Keratinocyte (primary cell): Measurements from ENCODE around the gene AGER. TPM values are rescaled to one million over a fixed set of nuclear protein-coding genes. Genes with fewer than 3 reads are reported as not detected.

Experiments
- DNase-seq: peaks from one replicate; pipeline ENCODE4 v3.0.0-alpha.2; 2011; ENCODE audit warnings: low read depth, missing footprints, low spot score
- FAIRE-seq: peaks from 2 replicates; lab custom pipeline; 2011; peaks lifted over from hg19 to GRCh38; lab: Jason Lieb, UNC
- H2AFZ ChIP-seq: 2 replicates; pipeline ENCODE4 v1.6.0; 2012; ENCODE audit warnings: low read length, control low read depth, inconsistent platforms; ENCODE audit not compliant: control insufficient read depth
- H3K27ac ChIP-seq: 2 replicates; pipeline ENCODE4 v1.5.1; 2011; ENCODE audit warnings: low read length; ENCODE audit not compliant: control insufficient read depth, insufficient read depth
- H3K27me3 ChIP-seq: 3 replicates; pipeline ENCODE4 v1.6.0; 2011; ENCODE audit warnings: low read length; ENCODE audit not compliant: control insufficient read depth, insufficient read depth; ENCODE audit errors: extremely low read depth
- H3K36me3 ChIP-seq, 2 experiments: 2 replicates in 1 of 2; 3 replicates in 1 of 2; pipeline ENCODE4 v1.5.1; 2011; ENCODE audit warnings: low read length in 2 of 2, mild to moderate bottlenecking in 1 of 2; ENCODE audit not compliant: control insufficient read depth in 2 of 2, insufficient read depth in 2 of 2; ENCODE audit errors: extremely low read depth in 1 of 2
- H3K4me1 ChIP-seq: 3 replicates; pipeline ENCODE4 v1.5.1; 2011; ENCODE audit warnings: low read length; ENCODE audit not compliant: control insufficient read depth, insufficient read depth; ENCODE audit errors: extremely low read depth
- H3K4me2 ChIP-seq: 3 replicates; pipeline ENCODE4 v1.6.0; 2011; ENCODE audit warnings: low read depth, low read length; ENCODE audit not compliant: control insufficient read depth, insufficient read depth; ENCODE audit errors: extremely low read depth
- H3K4me3 ChIP-seq, 3 experiments: fragments of 200-600 bp in 1 of 3; sonication (generic) in 1 of 3; 2 replicates in 2 of 3; 3 replicates in 1 of 3; pipeline ENCODE4 v1.5.1; 2011 to 2016; ENCODE audit warnings: low read length in 3 of 3, mild to moderate bottlenecking in 3 of 3, control low read depth in 2 of 3, inconsistent platforms in 1 of 3, low read depth in 1 of 3, mixed read lengths in 1 of 3, mixed run types in 1 of 3, moderate library complexity in 1 of 3; ENCODE audit not compliant: control insufficient read depth in 2 of 3, insufficient read depth in 2 of 3; ENCODE audit errors: extremely low read depth in 1 of 3
- H3K79me2 ChIP-seq: 2 replicates; pipeline ENCODE4 v1.6.0; 2012; ENCODE audit warnings: low read length; ENCODE audit not compliant: control insufficient read depth, insufficient read depth
- H3K9ac ChIP-seq: 3 replicates; pipeline ENCODE4 v1.6.0; 2011; ENCODE audit warnings: low read length; ENCODE audit not compliant: control insufficient read depth, insufficient read depth; ENCODE audit errors: extremely low read depth
- H3K9me1 ChIP-seq: 3 replicates; pipeline ENCODE4 v1.6.0; 2011; ENCODE audit warnings: low read length; ENCODE audit not compliant: control insufficient read depth, insufficient read depth; ENCODE audit errors: extremely low read depth
- H3K9me3 ChIP-seq: 2 replicates; pipeline ENCODE4 v1.5.1; 2012; ENCODE audit warnings: low read depth, low read length; ENCODE audit not compliant: control insufficient read depth
- H4K20me1 ChIP-seq: 3 replicates; pipeline ENCODE4 v1.6.0; 2011; ENCODE audit warnings: low read length; ENCODE audit not compliant: control insufficient read depth, insufficient read depth; ENCODE audit errors: extremely low read depth
- EZH2 ChIP-seq: IDR thresholded peaks from one replicate; pipeline ENCODE4 v1.6.1; 2012; ENCODE audit warnings: inconsistent platforms, mild to moderate bottlenecking, low read length, moderate library complexity
- dilution Hi-C: fragments of 300-500 bp; cut with MboI; formaldehyde crosslinking; loops from one replicate; pipeline ENCODE4 v1.7.0; 2020; ENCODE audit warnings: low sequenced_read_pairs; ENCODE audit not compliant: extremely low pct_ligation_motif_present
- polyA plus RNA-seq, 5 experiments: library from polyadenylated mRNA; depleted of rRNA in 3 of 5; stranded (reverse) in 3 of 5; stranded (forward) in 1 of 5; unstranded in 1 of 5; fragments of >200 nt; gene quantifications; 1 replicate in 1 of 5; 2 replicates in 3 of 5; 3 replicates in 1 of 5; pipeline versions ENCODE4 v1.2.1 to v1.2.3, GENCODE V29; 2011 to 2012; ENCODE audit warnings: missing spikeins in 2 of 5, low read depth in 1 of 5, low replicate concordance in 1 of 5
- TF ChIP-seq, protein P1 (sequence below), 3 experiments: IDR thresholded peaks in 1 of 3; conservative IDR thresholded peaks in 1 of 3; optimal IDR thresholded peaks in 1 of 3; 2 replicates in 2 of 3; 3 replicates in 1 of 3; pipeline versions ENCODE3 to v1.5.1; 2011; ENCODE audit warnings: low read length in 3 of 3, mild to moderate bottlenecking in 3 of 3, moderate library complexity in 2 of 3, control low read depth in 1 of 3, inconsistent platforms in 1 of 3; ENCODE audit not compliant: insufficient read depth in 2 of 3; ENCODE audit errors: extremely low read depth in 1 of 3

The AGER gene
- polyA plus RNA-seq, 1 donor (not counting 4 experiments of a cell fraction or from before 2014, with no cell fraction given) = 2.4 TPM

DNA sequence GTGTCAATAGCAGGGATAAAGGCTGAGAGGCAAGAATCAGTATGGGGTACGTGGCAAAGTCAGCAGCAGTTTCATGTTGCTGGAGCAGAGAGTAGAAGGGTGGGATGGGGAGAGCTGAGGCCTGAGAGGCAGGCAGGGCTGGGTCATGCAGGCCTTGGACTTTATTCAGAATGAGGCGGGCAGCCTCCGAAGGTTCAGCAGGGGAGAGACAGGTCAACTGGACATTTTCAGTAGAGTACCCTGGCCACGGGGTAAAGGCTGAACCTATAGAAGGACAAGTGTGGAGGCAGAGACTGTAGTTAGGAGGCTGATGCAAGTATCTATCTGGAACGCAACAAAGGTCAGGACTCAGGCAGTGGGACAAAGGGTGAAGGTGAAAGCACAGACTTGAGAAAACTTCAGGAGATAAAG is 26.1 kb upstream of the AGER start:
- no peaks in the 10 kb centered on the region for H3K36me3 ChIP-seq
- H2AFZ ChIP-seq = no peak overlapping the region
- DNase-seq (no peak), FAIRE-seq (no peak)
- no peaks in the 10 kb centered on the region for H4K20me1 ChIP-seq
- no peaks in the 10 kb centered on the region for H3K79me2 ChIP-seq
- TF ChIP-seq, protein P1, sequence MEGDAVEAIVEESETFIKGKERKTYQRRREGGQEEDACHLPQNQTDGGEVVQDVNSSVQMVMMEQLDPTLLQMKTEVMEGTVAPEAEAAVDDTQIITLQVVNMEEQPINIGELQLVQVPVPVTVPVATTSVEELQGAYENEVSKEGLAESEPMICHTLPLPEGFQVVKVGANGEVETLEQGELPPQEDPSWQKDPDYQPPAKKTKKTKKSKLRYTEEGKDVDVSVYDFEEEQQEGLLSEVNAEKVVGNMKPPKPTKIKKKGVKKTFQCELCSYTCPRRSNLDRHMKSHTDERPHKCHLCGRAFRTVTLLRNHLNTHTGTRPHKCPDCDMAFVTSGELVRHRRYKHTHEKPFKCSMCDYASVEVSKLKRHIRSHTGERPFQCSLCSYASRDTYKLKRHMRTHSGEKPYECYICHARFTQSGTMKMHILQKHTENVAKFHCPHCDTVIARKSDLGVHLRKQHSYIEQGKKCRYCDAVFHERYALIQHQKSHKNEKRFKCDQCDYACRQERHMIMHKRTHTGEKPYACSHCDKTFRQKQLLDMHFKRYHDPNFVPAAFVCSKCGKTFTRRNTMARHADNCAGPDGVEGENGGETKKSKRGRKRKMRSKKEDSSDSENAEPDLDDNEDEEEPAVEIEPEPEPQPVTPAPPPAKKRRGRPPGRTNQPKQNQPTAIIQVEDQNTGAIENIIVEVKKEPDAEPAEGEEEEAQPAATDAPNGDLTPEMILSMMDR (optimal IDR thresholded peaks at IDR 0.05 in 1 of 3, IDR thresholded peaks at IDR 0.05 in 1 of 3, conservative IDR thresholded peaks at IDR 0.05 in 1 of 3; ENCODE audit: extremely low read depth in 1 of 3, insufficient read depth in 2 of 3, low read length in 3 of 3) = no peak
- TF ChIP-seq EZH2 = no peak
- dilution Hi-C loops = no loop called here
- no peaks in the 10 kb centered on the region for H3K9me1 ChIP-seq
- no peaks in the 10 kb centered on the region for H3K27me3 ChIP-seq
- no peak overlapping the region for H3K4me2 ChIP-seq
- no peak overlapping the region for H3K27ac ChIP-seq
- H3K4me1 ChIP-seq = no peaks in the 10 kb centered on the region
- H3K9me3 ChIP-seq = no peaks in the 10 kb centered on the region
- no peak overlapping the region for H3K9ac ChIP-seq
- H3K4me3 ChIP-seq = no peak overlapping the region

DNA sequence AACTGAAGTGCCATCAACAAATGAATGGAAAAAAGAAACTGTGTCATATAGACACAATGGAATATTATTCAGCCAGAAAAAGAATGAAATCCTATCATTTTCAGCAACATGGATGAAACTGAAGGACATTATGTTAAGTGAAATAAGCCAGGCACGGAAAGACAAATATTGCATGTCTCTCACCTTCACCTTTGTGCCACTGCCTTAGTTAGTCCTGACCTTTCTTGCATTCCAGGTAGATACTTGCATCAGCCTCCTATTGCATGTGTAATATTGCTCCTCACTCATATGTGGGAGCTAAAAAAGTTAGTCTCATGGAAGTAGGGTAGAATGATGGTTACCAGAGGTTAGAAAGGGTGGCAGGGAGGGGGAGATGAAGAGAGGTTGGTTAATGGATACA is 24.9 kb upstream of the AGER start:
- Histone ChIP-seq H3K9me1 (no peaks in the 10 kb centered on the region), H4K20me1 (no peaks in the 10 kb centered on the region), H3K9me3 (no peaks in the 10 kb centered on the region), H2AFZ (no peak overlapping the region), H3K36me3 (no peaks in the 10 kb centered on the region), H3K4me3 (no peak overlapping the region), H3K9ac (no peak overlapping the region), H3K27ac (no peak overlapping the region), H3K4me2 (no peak overlapping the region), H3K79me2 (no peaks in the 10 kb centered on the region), H3K27me3 (no peaks in the 10 kb centered on the region), H3K4me1 (no peaks in the 10 kb centered on the region)
- DNase-seq (no peak), FAIRE-seq (no peak)
- no peak for TF ChIP-seq EZH2
- TF ChIP-seq, protein P1 (optimal IDR thresholded peaks at IDR 0.05 in 1 of 3, IDR thresholded peaks at IDR 0.05 in 1 of 3, conservative IDR thresholded peaks at IDR 0.05 in 1 of 3; ENCODE audit: extremely low read depth in 1 of 3, insufficient read depth in 2 of 3, low read length in 3 of 3) = no peak
- dilution Hi-C loops = no loop called here
